Astrocyte (in vitro differentiated cells and primary cell): Measurements from ENCODE around the gene HLA-B. TPM values are rescaled to one million over a fixed set of nuclear protein-coding genes. Genes with fewer than 3 reads are reported as not detected.
A peak's percentile ranks its signal among the peaks of the same experiment; 100 is the strongest.

ENCODE experiments used
- DNase-seq: peaks from one replicate; pipeline ENCODE4 v3.0.0-alpha.2; 2010; ENCODE audit warnings: low read depth
- FAIRE-seq: peaks from 2 replicates; lab custom pipeline; 2011; peaks lifted over from hg19 to GRCh38; lab: Jason Lieb, UNC
- H2AFZ ChIP-seq: 2 replicates; pipeline ENCODE4 v1.6.0; 2012; ENCODE audit warnings: low read depth, low read length, inconsistent platforms
- H3K27ac ChIP-seq: 2 replicates; pipeline ENCODE4 v1.5.1; 2011; ENCODE audit warnings: low read depth, low read length, inconsistent platforms
- H3K27me3 ChIP-seq: 2 replicates; pipeline ENCODE4 v1.6.0; 2011; ENCODE audit warnings: low read length, inconsistent platforms; ENCODE audit not compliant: insufficient read depth
- H3K36me3 ChIP-seq: 2 replicates; pipeline ENCODE4 v1.5.1; 2011; ENCODE audit warnings: low read length, inconsistent platforms; ENCODE audit not compliant: insufficient read depth
- H3K4me1 ChIP-seq: 2 replicates; pipeline ENCODE4 v1.5.1; 2011; ENCODE audit warnings: low read length, inconsistent platforms; ENCODE audit not compliant: insufficient read depth
- H3K4me2 ChIP-seq: 2 replicates; pipeline ENCODE4 v1.6.0; 2012; ENCODE audit warnings: low read length, inconsistent platforms
- H3K4me3 ChIP-seq: 2 replicates; pipeline ENCODE4 v1.5.1; 2011; ENCODE audit warnings: low read depth, mild to moderate bottlenecking, low read length, inconsistent platforms; ENCODE audit not compliant: insufficient read depth
- H3K79me2 ChIP-seq: 2 replicates; pipeline ENCODE4 v1.6.0; 2012; ENCODE audit warnings: mild to moderate bottlenecking, low read length, inconsistent platforms; ENCODE audit not compliant: insufficient read depth
- H3K9ac ChIP-seq: 2 replicates; pipeline ENCODE4 v1.6.0; 2012; ENCODE audit warnings: mild to moderate bottlenecking, low read length, inconsistent platforms
- H3K9me3 ChIP-seq: 2 replicates; pipeline ENCODE4 v1.5.1; 2012; ENCODE audit warnings: low read depth, mild to moderate bottlenecking, low read length, inconsistent platforms; ENCODE audit not compliant: insufficient read depth
- H4K20me1 ChIP-seq: 2 replicates; pipeline ENCODE4 v1.6.0; 2012; ENCODE audit warnings: low read length, inconsistent platforms; ENCODE audit not compliant: insufficient read depth
- H3K27ac Mint-ChIP-seq: one replicate; pipeline ENCODE4 v1.8.0; 2021; ENCODE audit warnings: mild to moderate bottlenecking, mixed read lengths; ENCODE audit not compliant: unreplicated experiment
- H3K27me3 Mint-ChIP-seq: one replicate; pipeline ENCODE4 v1.8.0; 2021; ENCODE audit warnings: low read depth, mixed read lengths; ENCODE audit not compliant: unreplicated experiment
- H3K36me3 Mint-ChIP-seq: one replicate; pipeline ENCODE4 v1.8.0; 2021; ENCODE audit warnings: low read depth, mixed read lengths; ENCODE audit not compliant: unreplicated experiment
- H3K4me1 Mint-ChIP-seq: one replicate; pipeline ENCODE4 v1.8.0; 2021; ENCODE audit warnings: low read depth, mixed read lengths; ENCODE audit not compliant: unreplicated experiment
- H3K4me3 Mint-ChIP-seq: one replicate; pipeline ENCODE4 v1.8.0; 2021; ENCODE audit warnings: mild to moderate bottlenecking, moderate library complexity, mixed read lengths; ENCODE audit not compliant: unreplicated experiment
- H3K9me3 Mint-ChIP-seq: one replicate; pipeline ENCODE4 v1.8.0; 2021; ENCODE audit warnings: mild to moderate bottlenecking, mixed read lengths; ENCODE audit not compliant: unreplicated experiment
- CTCF ChIP-seq: IDR thresholded peaks from 2 replicates; pipeline ENCODE4 v1.5.1; 2011; ENCODE audit warnings: low read depth, mild to moderate bottlenecking, inconsistent platforms, low read length, moderate library complexity; ENCODE audit not compliant: insufficient read depth
- EZH2 ChIP-seq: IDR thresholded peaks from 2 replicates; pipeline ENCODE4 v1.6.1; 2012; ENCODE audit warnings: mild to moderate bottlenecking, low read length, inconsistent platforms; ENCODE audit not compliant: insufficient read depth
- total RNA-seq: library from RNA; stranded (reverse); gene quantifications from 2 replicates; pipeline ENCODE4 v1.2.1, GENCODE V29; 2021

HLA-B gene
- total RNA-seq, 1 donor from 2014 or later = 1,493 TPM

- peaks cover 17% of the 10 kb centered on the region for H3K27me3 Mint-ChIP-seq
- H3K79me2 ChIP-seq = no peaks in the 10 kb centered on the region
- peak overlapping the region; percentile 95 for H3K4me2 ChIP-seq
- H3K9me3 Mint-ChIP-seq = peaks cover 6% of the 10 kb centered on the region
- peak overlapping the region; percentile 92 for H3K4me3 Mint-ChIP-seq
- no peak for DNase-seq
- H3K27ac ChIP-seq = no peak overlapping the region
- H3K36me3 ChIP-seq = no peaks in the 10 kb centered on the region
- peaks cover 22% of the 10 kb centered on the region for H3K27me3 ChIP-seq
- H3K9me3 ChIP-seq = no peaks in the 10 kb centered on the region
- no peak for FAIRE-seq
- H3K9ac ChIP-seq = no peak overlapping the region
- H3K27ac Mint-ChIP-seq = peak overlapping the region; percentile 34
- no peak overlapping the region for H3K4me3 ChIP-seq
- H3K36me3 Mint-ChIP-seq = peaks cover 29% of the 10 kb centered on the region
- peaks cover 19% of the 10 kb centered on the region for H4K20me1 ChIP-seq
- H2AFZ ChIP-seq = no peak overlapping the region
- H3K4me1 ChIP-seq = peaks cover 3% of the 10 kb centered on the region
- TF ChIP-seq EZH2 (no peak), CTCF (no peak)
- H3K4me1 Mint-ChIP-seq = peaks cover 28% of the 10 kb centered on the region
Observed at GRCh38 chr6:31355583-31355948, 1.4 kb downstream of the HLA-B start.

- Histone ChIP-seq H3K9me3 (no peaks in the 10 kb centered on the region), H4K20me1 (peaks cover 19% of the 10 kb centered on the region), H3K4me2 (peak overlapping the region; percentile 95), H3K4me3 (peak overlapping the region; percentile 5), H3K36me3 (no peaks in the 10 kb centered on the region), H3K79me2 (no peaks in the 10 kb centered on the region), H3K27ac (no peak overlapping the region), H2AFZ (no peak overlapping the region), H3K27me3 (peaks cover 25% of the 10 kb centered on the region), H3K9ac (no peak overlapping the region), H3K4me1 (peaks cover 3% of the 10 kb centered on the region)
- peak overlapping the region; percentile 47 for H3K27ac Mint-ChIP-seq
- peaks cover 29% of the 10 kb centered on the region for H3K36me3 Mint-ChIP-seq
- no peak for FAIRE-seq
- no peak for TF ChIP-seq EZH2
- TF ChIP-seq CTCF = no peak
- peaks cover 6% of the 10 kb centered on the region for H3K9me3 Mint-ChIP-seq
- DNase-seq = no peak
- H3K4me3 Mint-ChIP-seq = peak overlapping the region; percentile 92
- peaks cover 20% of the 10 kb centered on the region for H3K27me3 Mint-ChIP-seq
- peaks cover 28% of the 10 kb centered on the region for H3K4me1 Mint-ChIP-seq
Observed at GRCh38 chr6:31354864-31355582, 2.0 kb downstream of the HLA-B start.
